HEK293 (cell line): ENCODE data around the gene PHEX.

Experiments
- CTCF ChIA-PET: fragments of 350-600 bp; formaldehyde crosslinking; extraction: SDS; loops from one replicate; lab custom pipeline; 2021; ENCODE audit warnings: antibody characterized with exemption; lab: Yijun Ruan, JAX
- POLR2A ChIA-PET: fragments of 300-600 bp; formaldehyde crosslinking; extraction: SDS; loops from one replicate; lab custom pipeline; 2020; ENCODE audit warnings: antibody characterized with exemption, inconsistent platforms; lab: Yijun Ruan, JAX
- H3K27ac ChIP-seq: fragments of 200-500 bp; sonication (Bioruptor generic); 2 replicates; pipeline ENCODE4 v1.5.1; 2014; ENCODE audit warnings: low read depth, low read length, control low read depth, inconsistent platforms; ENCODE audit errors: extremely low read depth
- H3K36me3 ChIP-seq, 2 experiments: fragments of 200-500 bp in 1 of 2; sonication (Bioruptor generic) in 1 of 2; 1 replicate in 1 of 2; 2 replicates in 1 of 2; pipeline ENCODE4 v1.5.1; 2014 to 2017; ENCODE audit warnings: inconsistent platforms in 2 of 2, low read length in 2 of 2; ENCODE audit not compliant: control insufficient read depth in 2 of 2, insufficient read depth in 1 of 2
- H3K4me1 ChIP-seq: fragments of 200-500 bp; sonication (Bioruptor generic); 2 replicates; pipeline ENCODE4 v1.5.1; 2014; ENCODE audit warnings: mild to moderate bottlenecking, low read length, inconsistent platforms; ENCODE audit not compliant: control insufficient read depth, insufficient read depth
- H3K4me3 ChIP-seq: 2 replicates; pipeline ENCODE4 v1.5.1; 2011; ENCODE audit warnings: low read depth, mild to moderate bottlenecking, control low read depth, low read length, moderate library complexity
- H3K9me3 ChIP-seq: fragments of 200-500 bp; sonication (Bioruptor generic); 2 replicates; pipeline ENCODE4 v1.5.1; 2014; ENCODE audit warnings: low read depth, low read length, inconsistent platforms; ENCODE audit not compliant: control insufficient read depth, insufficient read depth
- EGR2 ChIP-seq: fragments of 450-650 bp; formaldehyde crosslinking; IDR thresholded peaks from 2 replicates; pipeline ENCODE4 v1.5.1; 2016; ENCODE audit warnings: low read depth, missing biosample characterization, missing genetic modification characterization
- KLF16 ChIP-seq: fragments of 450-650 bp; formaldehyde crosslinking; IDR thresholded peaks from 2 replicates; pipeline ENCODE4 v1.5.1; 2017; ENCODE audit warnings: missing biosample characterization, missing genetic modification characterization
- MEIS1 ChIP-seq: sonication (generic); formaldehyde crosslinking; IDR thresholded peaks from 2 replicates; pipeline ENCODE4 v1.8.1; 2022; ENCODE audit warnings: missing genetic modification reagents, mild to moderate bottlenecking, borderline replicate concordance
- MZF1 ChIP-seq: fragments of 450-650 bp; formaldehyde crosslinking; IDR thresholded peaks from 2 replicates; pipeline ENCODE4 v1.5.1; 2017; ENCODE audit warnings: missing biosample characterization, missing genetic modification characterization, borderline replicate concordance
- TCF7L2 ChIP-seq: IDR thresholded peaks from 2 replicates; pipeline ENCODE4 v1.6.1; 2011; ENCODE audit warnings: low read depth, mild to moderate bottlenecking, inconsistent platforms, low read length, moderate library complexity, borderline replicate concordance
- ZNF202 ChIP-seq: fragments of 450-650 bp; formaldehyde crosslinking; IDR thresholded peaks from 2 replicates; pipeline ENCODE4 v1.5.1; 2016; ENCODE audit warnings: missing biosample characterization, missing genetic modification characterization, borderline replicate concordance
- ZNF214 ChIP-seq: fragments of 450-650 bp; formaldehyde crosslinking; IDR thresholded peaks from 2 replicates; pipeline ENCODE4 v1.5.1; 2017; ENCODE audit warnings: missing biosample characterization, mild to moderate bottlenecking, missing genetic modification characterization, borderline replicate concordance
- ZNF239 ChIP-seq: fragments of 450-650 bp; formaldehyde crosslinking; IDR thresholded peaks from 2 replicates; pipeline ENCODE4 v1.5.1; 2016; ENCODE audit warnings: missing biosample characterization, missing genetic modification characterization
- ZNF548 ChIP-seq: fragments of 450-650 bp; formaldehyde crosslinking; IDR thresholded peaks from 2 replicates; pipeline ENCODE4 v1.5.1; 2016; ENCODE audit warnings: missing biosample characterization, missing genetic modification characterization
- ZNF549 ChIP-seq: fragments of 450-650 bp; IDR thresholded peaks from 2 replicates; pipeline ENCODE4 v1.5.1; 2018; ENCODE audit warnings: missing biosample characterization, missing genetic modification characterization, mild to moderate bottlenecking, inconsistent platforms, moderate library complexity
- ZNF629 ChIP-seq: fragments of 450-650 bp; formaldehyde crosslinking; IDR thresholded peaks from 2 replicates; pipeline ENCODE4 v1.5.1; 2017; ENCODE audit warnings: missing biosample characterization, missing genetic modification characterization
- ZNF654 ChIP-seq: fragments of 450-650 bp; formaldehyde crosslinking; IDR thresholded peaks from 2 replicates; pipeline ENCODE4 v1.5.1; 2016; ENCODE audit warnings: low read depth, missing biosample characterization, missing genetic modification characterization
- ZNF670 ChIP-seq: fragments of 450-650 bp; formaldehyde crosslinking; IDR thresholded peaks from 2 replicates; pipeline ENCODE4 v1.5.1; 2016; ENCODE audit warnings: missing biosample characterization, missing genetic modification characterization, low read depth
- ZNF701 ChIP-seq: fragments of 450-650 bp; formaldehyde crosslinking; IDR thresholded peaks from 2 replicates; pipeline ENCODE4 v1.5.1; 2016; ENCODE audit warnings: missing biosample characterization, missing genetic modification characterization
- ZNF791 ChIP-seq: fragments of 450-650 bp; formaldehyde crosslinking; IDR thresholded peaks from 2 replicates; pipeline ENCODE4 v1.5.1; 2016; ENCODE audit warnings: missing biosample characterization, missing genetic modification characterization
- ZSCAN23 ChIP-seq: fragments of 450-650 bp; formaldehyde crosslinking; IDR thresholded peaks from 2 replicates; pipeline ENCODE4 v1.5.1; 2016; ENCODE audit warnings: missing biosample characterization, missing genetic modification characterization
- TF ChIP-seq, protein P1 (sequence below): fragments of 450-650 bp; formaldehyde crosslinking; IDR thresholded peaks from 2 replicates; pipeline ENCODE4 v1.5.1; 2016; ENCODE audit warnings: missing biosample characterization, missing genetic modification characterization, borderline replicate concordance
- TF ChIP-seq, protein P2 (sequence below): fragments of 450-650 bp; formaldehyde crosslinking; IDR thresholded peaks from 2 replicates; pipeline ENCODE4 v1.5.1; 2016; ENCODE audit warnings: missing biosample characterization, missing genetic modification characterization
- TF ChIP-seq, protein P3 (sequence below): fragments of 450-650 bp; formaldehyde crosslinking; IDR thresholded peaks from 2 replicates; pipeline ENCODE4 v1.5.1; 2016; ENCODE audit warnings: missing biosample characterization, missing genetic modification characterization
- TF ChIP-seq, protein P4 (sequence below): fragments of 450-650 bp; formaldehyde crosslinking; conservative IDR thresholded peaks from 2 replicates; pipeline ENCODE4 v1.5.1; 2016; ENCODE audit warnings: low read depth, missing biosample characterization, missing genetic modification characterization
- TF ChIP-seq, protein P5 (sequence below): fragments of 450-650 bp; formaldehyde crosslinking; IDR thresholded peaks from 2 replicates; pipeline ENCODE4 v1.5.1; 2017; ENCODE audit warnings: missing biosample characterization, missing genetic modification characterization

PHEX gene

DNA sequence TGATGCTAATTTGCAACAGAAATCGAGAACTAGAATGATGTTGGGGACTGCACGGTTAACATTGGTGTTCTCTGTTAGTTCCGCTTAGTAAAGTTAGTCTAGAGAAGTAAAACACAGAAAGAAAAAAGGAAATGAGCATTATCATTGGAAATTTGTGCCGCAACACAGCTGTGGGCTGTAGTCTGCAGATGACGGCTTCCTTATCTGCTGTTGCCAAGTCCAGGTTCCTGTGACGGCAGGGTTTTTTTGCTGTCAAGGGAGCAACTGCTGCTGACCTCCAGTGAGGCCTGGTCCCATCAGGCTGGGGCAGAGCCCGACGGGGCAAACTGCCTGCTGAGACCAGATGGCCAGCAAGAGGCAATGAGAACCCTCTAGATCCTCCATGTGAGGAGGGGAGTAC is 38.9 kb upstream of the PHEX start:
- peaks cover 7 to 30% of the 10 kb centered on the region in 2 experiments for H3K36me3 ChIP-seq
- ChIA-PET POLR2A (no interaction called here), CTCF (interaction anchor here (5.5 kb wide), 1 partner anchor 8 kb away, joined by 27 read pairs; no protein-coding TSS in a partner anchor)
- no peak overlapping the region for H3K4me3 ChIP-seq
- no peak for TF ChIP-seq ZNF670 (tag by site-specific recombination)
- TF ChIP-seq ZNF548 (tag by site-specific recombination), result no peak
- TF ChIP-seq ZNF202 (tag by site-specific recombination), result no peak
- no peak for TF ChIP-seq ZNF549 (tag by site-specific recombination)
- TF ChIP-seq ZSCAN23 (tag by site-specific recombination), result no peak
- TF ChIP-seq, protein P1, sequence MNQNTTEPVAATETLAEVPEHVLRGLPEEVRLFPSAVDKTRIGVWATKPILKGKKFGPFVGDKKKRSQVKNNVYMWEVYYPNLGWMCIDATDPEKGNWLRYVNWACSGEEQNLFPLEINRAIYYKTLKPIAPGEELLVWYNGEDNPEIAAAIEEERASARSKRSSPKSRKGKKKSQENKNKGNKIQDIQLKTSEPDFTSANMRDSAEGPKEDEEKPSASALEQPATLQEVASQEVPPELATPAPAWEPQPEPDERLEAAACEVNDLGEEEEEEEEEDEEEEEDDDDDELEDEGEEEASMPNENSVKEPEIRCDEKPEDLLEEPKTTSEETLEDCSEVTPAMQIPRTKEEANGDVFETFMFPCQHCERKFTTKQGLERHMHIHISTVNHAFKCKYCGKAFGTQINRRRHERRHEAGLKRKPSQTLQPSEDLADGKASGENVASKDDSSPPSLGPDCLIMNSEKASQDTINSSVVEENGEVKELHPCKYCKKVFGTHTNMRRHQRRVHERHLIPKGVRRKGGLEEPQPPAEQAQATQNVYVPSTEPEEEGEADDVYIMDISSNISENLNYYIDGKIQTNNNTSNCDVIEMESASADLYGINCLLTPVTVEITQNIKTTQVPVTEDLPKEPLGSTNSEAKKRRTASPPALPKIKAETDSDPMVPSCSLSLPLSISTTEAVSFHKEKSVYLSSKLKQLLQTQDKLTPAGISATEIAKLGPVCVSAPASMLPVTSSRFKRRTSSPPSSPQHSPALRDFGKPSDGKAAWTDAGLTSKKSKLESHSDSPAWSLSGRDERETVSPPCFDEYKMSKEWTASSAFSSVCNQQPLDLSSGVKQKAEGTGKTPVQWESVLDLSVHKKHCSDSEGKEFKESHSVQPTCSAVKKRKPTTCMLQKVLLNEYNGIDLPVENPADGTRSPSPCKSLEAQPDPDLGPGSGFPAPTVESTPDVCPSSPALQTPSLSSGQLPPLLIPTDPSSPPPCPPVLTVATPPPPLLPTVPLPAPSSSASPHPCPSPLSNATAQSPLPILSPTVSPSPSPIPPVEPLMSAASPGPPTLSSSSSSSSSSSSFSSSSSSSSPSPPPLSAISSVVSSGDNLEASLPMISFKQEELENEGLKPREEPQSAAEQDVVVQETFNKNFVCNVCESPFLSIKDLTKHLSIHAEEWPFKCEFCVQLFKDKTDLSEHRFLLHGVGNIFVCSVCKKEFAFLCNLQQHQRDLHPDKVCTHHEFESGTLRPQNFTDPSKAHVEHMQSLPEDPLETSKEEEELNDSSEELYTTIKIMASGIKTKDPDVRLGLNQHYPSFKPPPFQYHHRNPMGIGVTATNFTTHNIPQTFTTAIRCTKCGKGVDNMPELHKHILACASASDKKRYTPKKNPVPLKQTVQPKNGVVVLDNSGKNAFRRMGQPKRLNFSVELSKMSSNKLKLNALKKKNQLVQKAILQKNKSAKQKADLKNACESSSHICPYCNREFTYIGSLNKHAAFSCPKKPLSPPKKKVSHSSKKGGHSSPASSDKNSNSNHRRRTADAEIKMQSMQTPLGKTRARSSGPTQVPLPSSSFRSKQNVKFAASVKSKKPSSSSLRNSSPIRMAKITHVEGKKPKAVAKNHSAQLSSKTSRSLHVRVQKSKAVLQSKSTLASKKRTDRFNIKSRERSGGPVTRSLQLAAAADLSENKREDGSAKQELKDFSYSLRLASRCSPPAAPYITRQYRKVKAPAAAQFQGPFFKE (tag by site-specific recombination), result no peak
- TF ChIP-seq ZNF791, result no peak
- TF ChIP-seq ZNF654, result no peak
- TF ChIP-seq, protein P2, sequence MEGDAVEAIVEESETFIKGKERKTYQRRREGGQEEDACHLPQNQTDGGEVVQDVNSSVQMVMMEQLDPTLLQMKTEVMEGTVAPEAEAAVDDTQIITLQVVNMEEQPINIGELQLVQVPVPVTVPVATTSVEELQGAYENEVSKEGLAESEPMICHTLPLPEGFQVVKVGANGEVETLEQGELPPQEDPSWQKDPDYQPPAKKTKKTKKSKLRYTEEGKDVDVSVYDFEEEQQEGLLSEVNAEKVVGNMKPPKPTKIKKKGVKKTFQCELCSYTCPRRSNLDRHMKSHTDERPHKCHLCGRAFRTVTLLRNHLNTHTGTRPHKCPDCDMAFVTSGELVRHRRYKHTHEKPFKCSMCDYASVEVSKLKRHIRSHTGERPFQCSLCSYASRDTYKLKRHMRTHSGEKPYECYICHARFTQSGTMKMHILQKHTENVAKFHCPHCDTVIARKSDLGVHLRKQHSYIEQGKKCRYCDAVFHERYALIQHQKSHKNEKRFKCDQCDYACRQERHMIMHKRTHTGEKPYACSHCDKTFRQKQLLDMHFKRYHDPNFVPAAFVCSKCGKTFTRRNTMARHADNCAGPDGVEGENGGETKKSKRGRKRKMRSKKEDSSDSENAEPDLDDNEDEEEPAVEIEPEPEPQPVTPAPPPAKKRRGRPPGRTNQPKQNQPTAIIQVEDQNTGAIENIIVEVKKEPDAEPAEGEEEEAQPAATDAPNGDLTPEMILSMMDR (tag by site-specific recombination), result no peak
- no peak for TF ChIP-seq MEIS1
- no peak for TF ChIP-seq ZNF239
- no peak for TF ChIP-seq KLF16 (tag by site-specific recombination)
- TF ChIP-seq ZNF701 (tag by site-specific recombination), result no peak
- no peak for TF ChIP-seq ZNF214 (tag by site-specific recombination)
- H3K4me1 ChIP-seq, result no peaks in the 10 kb centered on the region
- no peaks in the 10 kb centered on the region for H3K9me3 ChIP-seq
- no peak overlapping the region for H3K27ac ChIP-seq

DNA sequence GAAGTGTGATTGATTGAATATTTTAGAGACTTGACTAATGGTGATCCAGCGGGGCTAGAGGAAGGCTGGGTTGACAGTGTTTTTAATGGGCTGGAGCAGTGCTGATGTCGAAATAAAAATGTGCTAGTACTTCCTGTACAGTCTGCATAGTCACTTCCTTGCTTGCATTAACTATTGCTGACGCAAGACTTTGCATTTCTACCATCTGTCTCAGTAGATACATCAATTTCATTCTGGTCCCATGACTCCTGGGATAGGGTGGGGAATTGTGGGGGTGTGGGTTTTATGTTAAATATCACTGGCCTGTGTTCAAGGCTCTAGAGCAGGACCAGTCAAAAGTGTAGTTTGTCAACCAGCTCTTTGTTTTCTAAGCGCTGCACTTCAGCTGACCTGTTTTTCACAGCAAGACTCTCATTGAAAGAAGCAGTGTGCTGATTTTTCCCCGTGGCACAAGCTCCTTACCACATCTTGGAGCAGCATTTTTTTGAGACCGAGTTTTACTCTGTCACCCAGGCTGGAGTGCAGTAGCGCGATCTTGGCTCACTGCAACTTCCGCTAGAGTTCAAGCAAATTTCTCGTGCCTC is 35.2 kb upstream of the PHEX start:
- Histone ChIP-seq H3K4me3 (no peak overlapping the region), H3K36me3 (peaks cover 0 to 19% of the 10 kb centered on the region in 2 experiments; a peak in 1 of 3 replicates), H3K4me1 (no peaks in the 10 kb centered on the region), H3K9me3 (no peaks in the 10 kb centered on the region), H3K27ac (no peak overlapping the region)
- ChIA-PET POLR2A (interaction anchor here (0.5 kb wide), 1 partner anchor 54 kb away, joined by 4 read pairs; no protein-coding TSS in a partner anchor), CTCF (interaction anchor here (0.7 to 5.5 kb wide), 2 partner anchors 12 to 768 kb away, joined by 3 to 27 read pairs; no protein-coding TSS in a partner anchor)
- TF ChIP-seq, protein P3, sequence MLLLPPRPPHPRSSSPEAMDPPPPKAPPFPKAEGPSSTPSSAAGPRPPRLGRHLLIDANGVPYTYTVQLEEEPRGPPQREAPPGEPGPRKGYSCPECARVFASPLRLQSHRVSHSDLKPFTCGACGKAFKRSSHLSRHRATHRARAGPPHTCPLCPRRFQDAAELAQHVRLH, result no peak
- TF ChIP-seq ZNF629, result no peak
- no peak for TF ChIP-seq MZF1
- TF ChIP-seq ZNF239, result no peak
- TF ChIP-seq, protein P4, sequence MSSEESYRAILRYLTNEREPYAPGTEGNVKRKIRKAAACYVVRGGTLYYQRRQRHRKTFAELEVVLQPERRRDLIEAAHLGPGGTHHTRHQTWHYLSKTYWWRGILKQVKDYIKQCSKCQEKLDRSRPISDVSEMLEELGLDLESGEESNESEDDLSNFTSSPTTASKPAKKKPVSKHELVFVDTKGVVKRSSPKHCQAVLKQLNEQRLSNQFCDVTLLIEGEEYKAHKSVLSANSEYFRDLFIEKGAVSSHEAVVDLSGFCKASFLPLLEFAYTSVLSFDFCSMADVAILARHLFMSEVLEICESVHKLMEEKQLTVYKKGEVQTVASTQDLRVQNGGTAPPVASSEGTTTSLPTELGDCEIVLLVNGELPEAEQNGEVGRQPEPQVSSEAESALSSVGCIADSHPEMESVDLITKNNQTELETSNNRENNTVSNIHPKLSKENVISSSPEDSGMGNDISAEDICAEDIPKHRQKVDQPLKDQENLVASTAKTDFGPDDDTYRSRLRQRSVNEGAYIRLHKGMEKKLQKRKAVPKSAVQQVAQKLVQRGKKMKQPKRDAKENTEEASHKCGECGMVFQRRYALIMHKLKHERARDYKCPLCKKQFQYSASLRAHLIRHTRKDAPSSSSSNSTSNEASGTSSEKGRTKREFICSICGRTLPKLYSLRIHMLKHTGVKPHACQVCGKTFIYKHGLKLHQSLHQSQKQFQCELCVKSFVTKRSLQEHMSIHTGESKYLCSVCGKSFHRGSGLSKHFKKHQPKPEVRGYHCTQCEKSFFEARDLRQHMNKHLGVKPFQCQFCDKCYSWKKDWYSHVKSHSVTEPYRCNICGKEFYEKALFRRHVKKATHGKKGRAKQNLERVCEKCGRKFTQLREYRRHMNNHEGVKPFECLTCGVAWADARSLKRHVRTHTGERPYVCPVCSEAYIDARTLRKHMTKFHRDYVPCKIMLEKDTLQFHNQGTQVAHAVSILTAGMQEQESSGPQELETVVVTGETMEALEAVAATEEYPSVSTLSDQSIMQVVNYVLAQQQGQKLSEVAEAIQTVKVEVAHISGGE (tag by site-specific recombination), result no peak
- TF ChIP-seq TCF7L2, result no peak
- no peak for TF ChIP-seq EGR2 (tag by site-specific recombination)
- TF ChIP-seq, protein P5, sequence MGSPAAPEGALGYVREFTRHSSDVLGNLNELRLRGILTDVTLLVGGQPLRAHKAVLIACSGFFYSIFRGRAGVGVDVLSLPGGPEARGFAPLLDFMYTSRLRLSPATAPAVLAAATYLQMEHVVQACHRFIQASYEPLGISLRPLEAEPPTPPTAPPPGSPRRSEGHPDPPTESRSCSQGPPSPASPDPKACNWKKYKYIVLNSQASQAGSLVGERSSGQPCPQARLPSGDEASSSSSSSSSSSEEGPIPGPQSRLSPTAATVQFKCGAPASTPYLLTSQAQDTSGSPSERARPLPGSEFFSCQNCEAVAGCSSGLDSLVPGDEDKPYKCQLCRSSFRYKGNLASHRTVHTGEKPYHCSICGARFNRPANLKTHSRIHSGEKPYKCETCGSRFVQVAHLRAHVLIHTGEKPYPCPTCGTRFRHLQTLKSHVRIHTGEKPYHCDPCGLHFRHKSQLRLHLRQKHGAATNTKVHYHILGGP (tag by site-specific recombination), result no peak
